ENCODE measurements around the gene CTTN.
A peak's percentile ranks its signal among the peaks of the same experiment; 100 is the strongest.

The CTTN gene

GRCh38 chr11:70456921-70457532 lies 58.7 kb downstream of the CTTN start:
- DNase-seq = no peak

GRCh38 chr11:70458736-70459135 lies 60.4 kb downstream of the CTTN start:
- DNase-seq = no peak

- no peak for DNase-seq
These were observed 61.8 kb downstream of the CTTN start for GRCh38 chr11:70460111-70460510.

GRCh38 chr11:70460964-70461363 lies 62.6 kb downstream of the CTTN start:
- DNase-seq = no peak

- no peak for DNase-seq
These were observed 64.6 kb downstream of the CTTN start for GRCh38 chr11:70462818-70463477.

GRCh38 chr11:70463478-70464255 lies 65.3 kb downstream of the CTTN start:
- no peak for DNase-seq

- no peak for DNase-seq
These were observed 66.4 kb downstream of the CTTN start for GRCh38 chr11:70464509-70465361.

GRCh38 chr11:70466154-70466553 lies 67.8 kb downstream of the CTTN start:
- DNase-seq = no peak

- DNase-seq = no peak
These were observed 68.3 kb downstream of the CTTN start for GRCh38 chr11:70466596-70466995.

- no peak for DNase-seq
These were observed 69.1 kb downstream of the CTTN start for GRCh38 chr11:70467201-70468085.

- DNase-seq = no peak
These were observed 70.2 kb downstream of the CTTN start for GRCh38 chr11:70468256-70469195.

- DNase-seq = peak in 1 of 2 donors; percentile 48
These were observed 71.8 kb downstream of the CTTN start for GRCh38 chr11:70470127-70470526.

GRCh38 chr11:70471254-70471653 lies 72.9 kb downstream of the CTTN start:
- DNase-seq = no peak

- DNase-seq = no peak
These were observed 73.9 kb downstream of the CTTN start for GRCh38 chr11:70472240-70472639.

- no peak for DNase-seq
These were observed 75.0 kb downstream of the CTTN start for GRCh38 chr11:70473186-70473872.

GRCh38 chr11:70473873-70474690 lies 75.8 kb downstream of the CTTN start:
- no peak for DNase-seq

GRCh38 chr11:70474710-70475109 lies 76.4 kb downstream of the CTTN start:
- no peak for DNase-seq

- DNase-seq = no peak
These were observed 78.3 kb downstream of the CTTN start for GRCh38 chr11:70476669-70477068.

- no peak for DNase-seq
These were observed 78.8 kb downstream of the CTTN start for GRCh38 chr11:70477176-70477575.
